ENCODE measurements around the gene GRAP2. TPM values are rescaled to one million over a fixed set of nuclear protein-coding genes. Genes with fewer than 3 reads are reported as not detected.
A peak's percentile ranks its signal among the peaks of the same experiment; 100 is the strongest.

GRAP2 gene
- total and polyA plus RNA-seq, 2 donors (not counting 1 experiment from before 2014, with no cell fraction given), result 13.5 to 26.4 TPM

GRCh38 chr22:39939830-39940229 is 38.9 kb downstream of the GRAP2 start:
- ChIA-PET CTCF (interaction anchor here (0.7 to 1.7 kb wide), 9 partner anchors 11 to 422 kb away, joined by 3 to 6 read pairs (median 3); partner anchors contain the start of gene ATF4), POLR2A (no interaction called here)
- no peaks in the 10 kb centered on the region for H3K27me3 ChIP-seq (replicated peaks in 1 of 4; ENCODE audit: control extremely low read depth in 1 of 4, control insufficient read depth in 3 of 4, insufficient read depth in 4 of 4, low read length in 3 of 4)
- peaks cover 65% of the 10 kb centered on the region for H3K4me1 Mint-ChIP-seq
- no peak overlapping the region for H3K27ac Mint-ChIP-seq
- no peak overlapping the region for H2AFZ ChIP-seq (ENCODE audit: insufficient read depth, low read depth, low read length, poor library complexity, severe bottlenecking)
- no peaks in the 10 kb centered on the region for H3K9me3 Mint-ChIP-seq (ENCODE audit: insufficient read depth)
- WGBS (ENCODE audit: insufficient coverage), result 100% methylated on average over 1 of the region's 3 CpGs
- H3K27ac ChIP-seq (ENCODE audit: low read length in 2 of 2), result no peak overlapping the region
- no peaks in the 10 kb centered on the region for H3K27me3 Mint-ChIP-seq
- no peaks in the 10 kb centered on the region for H3K9me3 ChIP-seq (ENCODE audit: control extremely low read depth in 1 of 3, control insufficient read depth in 2 of 3, insufficient read depth in 1 of 3, low read length in 2 of 3)
- intact Hi-C loops (cut with micrococcal nuclease), result loop anchor here (2.0 to 10.0 kb wide), 3 partner anchors 43 to 405 kb away; no protein-coding TSS in a partner anchor
- H3K36me3 ChIP-seq (replicated peaks in 1 of 2; ENCODE audit: control extremely low read depth in 1 of 2, control insufficient read depth in 1 of 2, extremely low read depth in 1 of 2, insufficient read depth in 2 of 2, low read length in 1 of 2), result no peaks in the 10 kb centered on the region
- H3K4me2 ChIP-seq (replicated peaks; ENCODE audit: low read depth, low read length, poor library complexity, severe bottlenecking), result no peak overlapping the region
- ATAC-seq (ENCODE audit: low read depth) (no peak), DNase-seq (no peak)
- no peak overlapping the region for H3K9ac ChIP-seq (ENCODE audit: low read length)
- peaks cover 56% of the 10 kb centered on the region for H3K79me2 ChIP-seq (ENCODE audit: control insufficient read depth, insufficient read depth, low read length)
- no peak overlapping the region for H3K4me3 Mint-ChIP-seq
- peaks cover 63 to 64% of the 10 kb centered on the region in 2 donors for H3K4me1 ChIP-seq (ENCODE audit: control insufficient read depth in 2 of 2, insufficient read depth in 2 of 2, low read length in 2 of 2)
- no peak for TF ChIP-seq CTCF (IDR thresholded peaks at IDR 0.05)
- no peak for TF ChIP-seq EZH2 (IDR thresholded peaks at IDR 0.05; ENCODE audit: borderline replicate concordance, insufficient read depth, low read depth, low read length, poor library complexity, severe bottlenecking)
- peaks cover 4% of the 10 kb centered on the region for H4K20me1 ChIP-seq (ENCODE audit: control insufficient read depth, insufficient read depth, low read length, poor library complexity, severe bottlenecking)
- H3K4me3 ChIP-seq (ENCODE audit: control extremely low read depth in 1 of 5, extremely low read depth in 1 of 5, insufficient read depth in 1 of 5, low read depth in 2 of 5, low read length in 4 of 5), result no peak overlapping the region

- H3K4me3 Mint-ChIP-seq, result no peak overlapping the region
- ChIA-PET POLR2A (no interaction called here), CTCF (interaction anchor here (0.8 to 2.9 kb wide), 5 partner anchors 12 to 406 kb away, joined by 3 to 16 read pairs (median 4); partner anchors contain the start of gene GRAP2)
- peaks cover 60% of the 10 kb centered on the region for H3K79me2 ChIP-seq (ENCODE audit: control insufficient read depth, insufficient read depth, low read length)
- peaks cover 4% of the 10 kb centered on the region for H4K20me1 ChIP-seq (ENCODE audit: control insufficient read depth, insufficient read depth, low read length, poor library complexity, severe bottlenecking)
- H3K4me2 ChIP-seq (replicated peaks; ENCODE audit: low read depth, low read length, poor library complexity, severe bottlenecking), result peak overlapping the region; percentile 3
- peaks cover 62% of the 10 kb centered on the region for H3K4me1 Mint-ChIP-seq
- peak; percentile 53 for TF ChIP-seq CTCF (IDR thresholded peaks at IDR 0.05)
- no peak for TF ChIP-seq EZH2 (IDR thresholded peaks at IDR 0.05; ENCODE audit: borderline replicate concordance, insufficient read depth, low read depth, low read length, poor library complexity, severe bottlenecking)
- DNase-seq, result peak; percentile 63
- H3K9me3 Mint-ChIP-seq (ENCODE audit: insufficient read depth), result no peaks in the 10 kb centered on the region
- H2AFZ ChIP-seq (ENCODE audit: insufficient read depth, low read depth, low read length, poor library complexity, severe bottlenecking), result no peak overlapping the region
- H3K36me3 ChIP-seq (replicated peaks in 1 of 2; ENCODE audit: control extremely low read depth in 1 of 2, control insufficient read depth in 1 of 2, extremely low read depth in 1 of 2, insufficient read depth in 2 of 2, low read length in 1 of 2), result no peaks in the 10 kb centered on the region
- H3K27me3 ChIP-seq (replicated peaks in 1 of 4; ENCODE audit: control extremely low read depth in 1 of 4, control insufficient read depth in 3 of 4, insufficient read depth in 4 of 4, low read length in 3 of 4), result no peaks in the 10 kb centered on the region
- ATAC-seq (ENCODE audit: low read depth), result peak; percentile 71
- peak overlapping the region; percentile 10 for H3K27ac Mint-ChIP-seq
- H3K27me3 Mint-ChIP-seq, result no peaks in the 10 kb centered on the region
- intact Hi-C loops (cut with micrococcal nuclease), result loop anchor here (2.0 to 5.0 kb wide), 2 partner anchors 44 to 406 kb away; no protein-coding TSS in a partner anchor
- 67% methylated on average over 8 of the region's 9 CpGs for WGBS (ENCODE audit: insufficient coverage)
- no peak overlapping the region for H3K9ac ChIP-seq (ENCODE audit: low read length)
- H3K4me1 ChIP-seq (ENCODE audit: control insufficient read depth in 2 of 2, insufficient read depth in 2 of 2, low read length in 2 of 2), result peaks cover 59 to 62% of the 10 kb centered on the region in 2 donors
- no peaks in the 10 kb centered on the region for H3K9me3 ChIP-seq (ENCODE audit: control extremely low read depth in 1 of 3, control insufficient read depth in 2 of 3, insufficient read depth in 1 of 3, low read length in 2 of 3)
- no peak overlapping the region for H3K4me3 ChIP-seq (ENCODE audit: control extremely low read depth in 1 of 5, extremely low read depth in 1 of 5, insufficient read depth in 1 of 5, low read depth in 2 of 5, low read length in 4 of 5)
- no peak overlapping the region for H3K27ac ChIP-seq (ENCODE audit: low read length in 2 of 2)
Measured at GRCh38 chr22:39940757-39941305, 39.9 kb downstream of the GRAP2 start.
